Muscle layer of colon (tissue), 2 donors: Measurements from ENCODE around the gene SAP30.

Experiments
- H3K27ac ChIP-seq: one replicate; pipeline ENCODE4 v1.7.0; 2013; ENCODE audit warnings: low read depth, mild to moderate bottlenecking, low read length, moderate library complexity
- H3K27me3 ChIP-seq, 2 donors: one replicate each; pipeline ENCODE4 v1.7.0; 2013; ENCODE audit warnings: low read length in 2 of 2, mild to moderate bottlenecking in 2 of 2; ENCODE audit not compliant: insufficient read depth in 2 of 2, control insufficient read depth in 1 of 2
- H3K36me3 ChIP-seq: one replicate; pipeline ENCODE4 v1.7.0; 2013; ENCODE audit warnings: mild to moderate bottlenecking, low read length; ENCODE audit not compliant: insufficient read depth
- H3K4me1 ChIP-seq: one replicate; pipeline ENCODE4 v1.7.0; 2013; ENCODE audit warnings: mild to moderate bottlenecking, low read length; ENCODE audit not compliant: insufficient read depth
- H3K4me3 ChIP-seq, 2 donors: one replicate each; pipeline ENCODE4 v1.7.0; 2013; ENCODE audit warnings: low read length in 2 of 2, low read depth in 1 of 2, mild to moderate bottlenecking in 1 of 2, moderate library complexity in 1 of 2
- H3K9ac ChIP-seq: one replicate; pipeline ENCODE4 v1.7.0; 2013; ENCODE audit warnings: low read length
- H3K9me3 ChIP-seq: one replicate; pipeline ENCODE4 v1.7.0; 2013; ENCODE audit warnings: mild to moderate bottlenecking, low read length
- donor health status: abdominal sarcoma.
- donor health status: Adenocarcinoma of cecum.

Gene SAP30

DNA sequence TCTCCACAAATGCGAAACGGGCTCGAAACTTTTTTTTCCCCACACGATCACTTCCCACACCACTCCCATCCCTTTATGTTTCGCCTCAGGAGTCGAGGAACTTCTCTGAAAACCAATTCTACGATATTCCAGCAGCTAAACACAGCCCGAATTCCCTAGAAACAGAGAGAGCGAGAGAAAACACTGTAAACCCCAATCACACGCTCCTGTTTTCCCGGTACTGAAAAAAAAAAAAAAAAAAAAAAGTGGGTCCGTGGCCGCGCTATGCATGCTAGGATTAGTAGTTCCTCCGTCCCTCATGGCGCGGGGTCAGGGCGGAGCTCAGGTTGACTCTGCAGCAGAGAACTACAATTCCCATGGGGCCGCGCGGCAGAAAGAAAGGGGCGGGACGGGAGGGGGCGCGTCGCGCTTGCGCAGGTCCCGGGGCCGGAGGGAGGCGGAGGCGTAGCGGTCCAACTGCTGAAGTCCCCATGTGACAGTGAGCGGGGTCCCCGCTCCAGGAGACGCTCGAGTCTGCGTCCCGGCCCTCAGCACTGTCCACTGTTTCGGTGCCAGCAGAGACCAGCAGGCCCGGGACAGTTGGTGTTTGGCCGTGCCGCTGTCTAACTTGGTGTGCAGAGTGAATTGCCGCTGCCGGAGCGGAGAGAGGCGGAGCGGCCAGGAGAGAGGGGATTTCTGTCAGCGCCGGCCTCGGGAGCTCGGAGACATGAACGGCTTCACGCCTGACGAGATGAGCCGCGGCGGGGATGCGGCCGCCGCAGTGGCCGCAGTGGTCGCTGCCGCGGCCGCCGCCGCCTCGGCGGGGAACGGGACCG, at the start of gene SAP30:
Gene SAP30, plus strand, starts transcription at position 478 of the 815 bp plus-strand sequence. Its CDS starts 229 bp downstream, at position 707.
- peaks cover 21% of the 10 kb centered on the region for H3K4me1 ChIP-seq
- no peaks in the 10 kb centered on the region for H3K36me3 ChIP-seq
- H3K4me3 ChIP-seq: peak within 1 kb of the TSS; percentile 93 to 96
- H3K27me3 ChIP-seq: no peaks in the 10 kb centered on the region
- no peaks in the 10 kb centered on the region for H3K9me3 ChIP-seq
- peak within 1 kb of the TSS; percentile 99 for H3K27ac ChIP-seq
- H3K9ac ChIP-seq: peak within 1 kb of the TSS; percentile 99

DNA sequence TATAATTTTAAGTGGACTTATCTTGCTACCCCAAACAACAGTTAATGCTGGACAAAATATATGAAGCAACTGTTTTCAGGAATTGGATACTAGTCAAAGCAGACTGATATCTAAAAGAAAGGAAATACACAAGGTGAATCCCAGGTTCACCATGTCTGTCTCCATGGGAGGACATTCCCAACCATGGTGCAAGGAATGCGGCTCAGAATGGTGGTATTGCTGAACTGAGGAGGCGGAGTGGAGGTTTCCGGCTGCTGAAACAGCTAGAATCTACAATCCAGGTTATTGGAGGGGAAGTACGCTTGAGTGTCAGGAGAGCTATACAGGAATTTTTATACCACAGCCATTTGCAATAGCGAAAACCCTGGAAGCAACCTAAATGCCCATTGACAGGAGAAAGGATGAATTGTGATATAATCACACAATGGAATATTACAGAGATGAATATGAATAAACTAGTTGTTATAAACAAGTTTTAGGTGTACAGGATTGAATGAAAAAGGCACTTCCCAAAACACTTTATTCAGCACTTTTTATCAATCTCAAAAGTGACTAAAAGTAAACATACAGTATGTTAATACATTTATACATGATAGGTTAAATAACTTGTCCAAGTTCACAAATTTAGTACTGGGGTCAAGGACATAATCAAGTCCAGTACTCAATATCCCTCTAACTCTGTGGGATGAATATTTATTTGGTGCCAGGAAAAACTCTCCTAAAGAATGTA, 45.6 kb upstream of the SAP30 start:
- Histone ChIP-seq H3K9ac (no peak overlapping the region), H3K27ac (no peak overlapping the region), H3K9me3 (no peaks in the 10 kb centered on the region), H3K4me1 (peaks cover under 1% of the 10 kb centered on the region), H3K27me3 (no peaks in the 10 kb centered on the region), H3K4me3 (no peak overlapping the region), H3K36me3 (peaks cover 24% of the 10 kb centered on the region)

GRCh38 chr4:173328236-173328901, 42.4 kb upstream of the SAP30 start:
- no peak overlapping the region for H3K27ac ChIP-seq
- no peaks in the 10 kb centered on the region for H3K9me3 ChIP-seq
- no peak overlapping the region for H3K4me3 ChIP-seq
- H3K36me3 ChIP-seq: peaks cover 37% of the 10 kb centered on the region
- H3K9ac ChIP-seq: no peak overlapping the region
- no peaks in the 10 kb centered on the region for H3K27me3 ChIP-seq
- peaks cover 21% of the 10 kb centered on the region for H3K4me1 ChIP-seq

DNA sequence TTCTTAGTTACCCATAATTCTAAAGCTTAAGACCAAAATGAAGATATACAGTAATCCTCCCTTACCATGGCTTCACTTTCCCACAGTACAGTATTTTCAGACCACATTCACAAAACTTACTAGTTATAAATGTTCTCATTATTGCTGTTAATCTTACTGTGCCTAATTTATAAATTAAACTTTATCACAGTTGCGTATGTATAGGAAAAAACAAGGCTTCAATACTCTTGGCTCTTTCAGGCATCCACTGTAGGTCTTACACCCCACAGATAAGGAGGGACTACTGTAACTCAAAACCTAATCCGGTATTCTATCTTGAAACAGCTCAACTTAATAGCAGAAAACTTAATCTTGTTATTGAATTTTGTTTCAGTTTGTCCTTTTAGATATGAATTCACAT, 40.2 kb upstream of the SAP30 start:
- Histone ChIP-seq H3K36me3 (peaks cover 37% of the 10 kb centered on the region), H3K9me3 (no peaks in the 10 kb centered on the region), H3K27ac (no peak overlapping the region), H3K9ac (no peak overlapping the region), H3K4me3 (no peak overlapping the region), H3K4me1 (peaks cover 24% of the 10 kb centered on the region), H3K27me3 (no peaks in the 10 kb centered on the region)

GRCh38 chr4:173332021-173332487, 38.7 kb upstream of the SAP30 start:
- H3K4me3 ChIP-seq: peak overlapping the region in 1 of 2 donors; percentile 88
- H3K9me3 ChIP-seq: no peaks in the 10 kb centered on the region
- peaks cover 24% of the 10 kb centered on the region for H3K4me1 ChIP-seq
- H3K36me3 ChIP-seq: peaks cover 37% of the 10 kb centered on the region
- no peak overlapping the region for H3K27ac ChIP-seq
- peak overlapping the region; percentile 92 for H3K9ac ChIP-seq
- no peaks in the 10 kb centered on the region for H3K27me3 ChIP-seq

DNA sequence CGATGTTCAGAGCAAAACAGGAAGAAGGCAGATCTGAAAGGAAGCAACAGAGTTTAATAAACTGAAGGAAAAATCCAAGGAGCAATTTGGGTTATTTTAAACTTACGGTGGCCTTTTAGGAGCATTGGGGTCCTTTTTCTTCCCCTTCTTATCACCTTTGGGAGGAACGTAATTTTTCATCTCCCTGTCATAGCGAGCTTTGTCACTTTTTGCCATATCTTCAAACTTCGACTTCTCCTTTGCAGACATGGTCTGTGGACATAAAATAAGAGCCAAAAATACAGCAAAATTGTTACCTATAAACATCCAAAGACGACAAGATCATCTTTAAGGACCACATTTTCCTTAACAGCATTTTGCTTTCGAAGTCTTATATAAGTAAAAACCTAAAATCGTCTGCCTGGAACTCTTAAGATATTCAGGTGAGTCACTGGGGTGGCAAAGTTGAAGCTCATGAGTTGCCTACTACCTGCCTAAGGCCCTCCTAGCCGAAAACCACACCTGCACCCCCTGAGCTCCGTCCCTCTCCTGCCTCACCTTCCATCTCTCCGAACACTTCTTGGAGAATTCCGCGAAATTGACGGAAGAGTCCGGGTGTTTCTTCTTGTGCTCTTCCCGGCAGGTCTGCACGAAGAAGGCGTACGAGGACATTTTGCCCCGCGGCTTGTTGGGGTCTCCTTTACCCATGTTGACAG, 37.6 kb upstream of the SAP30 start:
- peaks cover 24% of the 10 kb centered on the region for H3K4me1 ChIP-seq
- peak overlapping the region; percentile 91 for H3K27ac ChIP-seq
- H3K36me3 ChIP-seq: peaks cover 37% of the 10 kb centered on the region
- peak overlapping the region; percentile 92 for H3K9ac ChIP-seq
- H3K9me3 ChIP-seq: no peaks in the 10 kb centered on the region
- peak overlapping the region; percentile 66 to 88 for H3K4me3 ChIP-seq
- H3K27me3 ChIP-seq: no peaks in the 10 kb centered on the region

DNA sequence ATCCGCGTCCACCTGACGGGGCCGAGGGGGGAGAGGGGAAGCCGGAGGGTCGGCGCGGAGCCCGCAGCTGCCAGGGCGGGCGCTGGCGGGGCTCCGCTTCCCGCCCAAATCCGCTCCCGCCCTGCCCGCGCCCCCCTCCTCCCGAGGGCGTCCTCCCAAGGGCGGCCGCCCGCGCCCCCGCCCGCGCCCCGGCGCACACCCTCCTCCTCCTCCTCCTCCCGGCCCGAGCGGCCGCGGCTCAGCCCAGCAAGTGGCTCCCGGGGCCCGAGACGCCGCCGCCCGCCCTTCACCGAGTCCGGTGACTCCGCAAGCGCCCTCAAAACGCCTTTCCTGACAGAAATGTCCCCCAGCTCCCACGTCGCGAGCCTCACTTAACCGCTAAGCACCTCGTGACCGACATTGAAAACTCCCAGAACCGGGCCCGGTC, 37.1 kb upstream of the SAP30 start:
- Histone ChIP-seq H3K27ac (peak overlapping the region; percentile 91), H3K4me3 (peak overlapping the region; percentile 66 to 88), H3K9ac (peak overlapping the region; percentile 92), H3K4me1 (peaks cover 24% of the 10 kb centered on the region), H3K9me3 (no peaks in the 10 kb centered on the region), H3K27me3 (no peaks in the 10 kb centered on the region), H3K36me3 (peaks cover 33% of the 10 kb centered on the region)

GRCh38 chr4:173334085-173334890, 36.5 kb upstream of the SAP30 start, which contains the start of gene HMGB2:
HMGB2 (minus strand) TSS chr4:173334358; CDS start chr4:173333649, 709 bp downstream.
- Histone ChIP-seq H3K27me3 (no peaks in the 10 kb centered on the region), H3K36me3 (peaks cover 27% of the 10 kb centered on the region), H3K4me1 (peaks cover 24% of the 10 kb centered on the region), H3K4me3 (peak within 1 kb of the TSS; percentile 66 to 88), H3K9ac (peak within 1 kb of the TSS; percentile 92), H3K27ac (peak within 1 kb of the TSS; percentile 91), H3K9me3 (no peaks in the 10 kb centered on the region)

DNA sequence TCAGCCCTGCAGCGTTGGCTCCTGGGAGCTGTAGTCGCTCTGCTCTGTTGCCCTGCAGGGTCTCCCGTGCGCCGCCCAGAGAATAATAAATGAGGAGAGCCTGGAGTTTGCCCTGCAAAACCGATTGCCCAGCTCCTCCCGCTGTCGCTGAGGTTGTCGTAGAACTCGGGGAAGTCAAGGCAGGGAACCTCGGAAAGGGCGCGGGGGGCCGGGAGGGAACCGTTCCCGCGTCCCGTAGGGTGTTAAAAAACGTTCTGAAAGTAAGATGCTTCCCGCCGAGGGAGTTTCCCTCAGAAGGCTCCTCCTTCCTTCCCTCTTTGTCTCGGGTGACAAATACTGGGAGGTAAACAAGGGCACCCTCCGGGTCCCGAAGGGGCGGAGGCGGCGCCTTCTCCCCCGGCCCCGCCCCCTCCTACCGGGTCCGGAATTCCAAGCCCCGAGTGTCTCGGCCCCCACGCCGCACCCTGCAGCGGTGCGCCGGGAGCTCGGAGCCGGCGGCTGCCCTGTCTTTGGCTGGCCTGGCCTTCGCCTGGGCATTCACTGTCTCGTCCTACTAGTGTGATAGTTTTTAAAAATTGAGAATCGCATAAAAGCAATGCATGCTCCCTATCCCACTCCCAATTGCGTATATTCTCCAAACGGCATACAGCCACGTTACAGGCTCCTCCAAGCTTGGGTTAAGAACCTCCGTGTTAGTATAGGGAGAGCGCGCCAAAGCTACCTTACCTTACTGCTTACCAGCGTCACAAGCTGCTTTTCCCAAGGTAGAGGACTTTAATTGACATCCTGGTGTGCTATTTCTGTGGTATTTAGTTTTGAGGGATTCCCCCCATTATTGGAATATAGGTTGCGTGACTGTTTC, 35.6 kb upstream of the SAP30 start:
- H3K36me3 ChIP-seq: peaks cover 20% of the 10 kb centered on the region
- peak overlapping the region; percentile 77 for H3K27ac ChIP-seq
- H3K4me3 ChIP-seq: peak overlapping the region; percentile 52 to 88
- H3K4me1 ChIP-seq: peaks cover 24% of the 10 kb centered on the region
- H3K27me3 ChIP-seq: no peaks in the 10 kb centered on the region
- no peaks in the 10 kb centered on the region for H3K9me3 ChIP-seq
- H3K9ac ChIP-seq: no peak overlapping the region
